ENCODE data around the gene DHX36. TPM values are rescaled to one million over a fixed set of nuclear protein-coding genes. Genes with fewer than 3 reads are reported as not detected.
A peak's percentile ranks its signal among the peaks of the same experiment; 100 is the strongest.

The DHX36 gene
- total and polyA plus RNA-seq, 10 of the 15 experiments (the other 5 are each of a cell fraction or from before 2014, with no cell fraction given): 16.2 to 70.5 (median 41.6) TPM

DNA sequence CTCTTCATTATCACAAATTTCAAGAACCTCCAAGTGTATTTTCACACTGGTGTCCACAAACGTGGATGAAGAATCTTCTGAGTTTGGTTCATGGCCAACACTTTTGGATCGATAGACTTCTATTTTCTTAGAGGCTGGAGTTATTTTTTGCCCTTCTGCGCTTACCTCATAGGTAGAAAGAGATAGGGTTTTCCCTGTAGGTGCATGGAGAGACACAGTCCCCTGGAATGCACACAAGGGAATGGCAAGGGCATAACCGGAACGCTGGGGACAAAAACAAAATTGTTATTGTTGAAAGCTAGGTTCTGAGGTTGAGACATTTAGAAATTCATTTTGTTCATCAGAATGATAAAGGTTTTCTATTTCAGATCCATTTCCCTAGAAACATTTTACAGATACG is 13.7 kb upstream of the DHX36 start (continued):
- TF ChIP-seq, protein P1, sequence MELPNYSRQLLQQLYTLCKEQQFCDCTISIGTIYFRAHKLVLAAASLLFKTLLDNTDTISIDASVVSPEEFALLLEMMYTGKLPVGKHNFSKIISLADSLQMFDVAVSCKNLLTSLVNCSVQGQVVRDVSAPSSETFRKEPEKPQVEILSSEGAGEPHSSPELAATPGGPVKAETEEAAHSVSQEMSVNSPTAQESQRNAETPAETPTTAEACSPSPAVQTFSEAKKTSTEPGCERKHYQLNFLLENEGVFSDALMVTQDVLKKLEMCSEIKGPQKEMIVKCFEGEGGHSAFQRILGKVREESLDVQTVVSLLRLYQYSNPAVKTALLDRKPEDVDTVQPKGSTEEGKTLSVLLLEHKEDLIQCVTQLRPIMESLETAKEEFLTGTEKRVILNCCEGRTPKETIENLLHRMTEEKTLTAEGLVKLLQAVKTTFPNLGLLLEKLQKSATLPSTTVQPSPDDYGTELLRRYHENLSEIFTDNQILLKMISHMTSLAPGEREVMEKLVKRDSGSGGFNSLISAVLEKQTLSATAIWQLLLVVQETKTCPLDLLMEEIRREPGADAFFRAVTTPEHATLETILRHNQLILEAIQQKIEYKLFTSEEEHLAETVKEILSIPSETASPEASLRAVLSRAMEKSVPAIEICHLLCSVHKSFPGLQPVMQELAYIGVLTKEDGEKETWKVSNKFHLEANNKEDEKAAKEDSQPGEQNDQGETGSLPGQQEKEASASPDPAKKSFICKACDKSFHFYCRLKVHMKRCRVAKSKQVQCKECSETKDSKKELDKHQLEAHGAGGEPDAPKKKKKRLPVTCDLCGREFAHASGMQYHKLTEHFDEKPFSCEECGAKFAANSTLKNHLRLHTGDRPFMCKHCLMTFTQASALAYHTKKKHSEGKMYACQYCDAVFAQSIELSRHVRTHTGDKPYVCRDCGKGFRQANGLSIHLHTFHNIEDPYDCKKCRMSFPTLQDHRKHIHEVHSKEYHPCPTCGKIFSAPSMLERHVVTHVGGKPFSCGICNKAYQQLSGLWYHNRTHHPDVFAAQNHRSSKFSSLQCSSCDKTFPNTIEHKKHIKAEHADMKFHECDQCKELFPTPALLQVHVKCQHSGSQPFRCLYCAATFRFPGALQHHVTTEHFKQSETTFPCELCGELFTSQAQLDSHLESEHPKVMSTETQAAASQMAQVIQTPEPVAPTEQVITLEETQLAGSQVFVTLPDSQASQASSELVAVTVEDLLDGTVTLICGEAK (IDR thresholded peaks at IDR 0.05; ENCODE audit: borderline replicate concordance): no peak
- TF ChIP-seq, protein P2, sequence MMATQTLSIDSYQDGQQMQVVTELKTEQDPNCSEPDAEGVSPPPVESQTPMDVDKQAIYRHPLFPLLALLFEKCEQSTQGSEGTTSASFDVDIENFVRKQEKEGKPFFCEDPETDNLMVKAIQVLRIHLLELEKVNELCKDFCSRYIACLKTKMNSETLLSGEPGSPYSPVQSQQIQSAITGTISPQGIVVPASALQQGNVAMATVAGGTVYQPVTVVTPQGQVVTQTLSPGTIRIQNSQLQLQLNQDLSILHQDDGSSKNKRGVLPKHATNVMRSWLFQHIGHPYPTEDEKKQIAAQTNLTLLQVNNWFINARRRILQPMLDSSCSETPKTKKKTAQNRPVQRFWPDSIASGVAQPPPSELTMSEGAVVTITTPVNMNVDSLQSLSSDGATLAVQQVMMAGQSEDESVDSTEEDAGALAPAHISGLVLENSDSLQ (IDR thresholded peaks at IDR 0.05): no peak
- no peak for TF ChIP-seq DPF2 (IDR thresholded peaks at IDR 0.05)

DNA sequence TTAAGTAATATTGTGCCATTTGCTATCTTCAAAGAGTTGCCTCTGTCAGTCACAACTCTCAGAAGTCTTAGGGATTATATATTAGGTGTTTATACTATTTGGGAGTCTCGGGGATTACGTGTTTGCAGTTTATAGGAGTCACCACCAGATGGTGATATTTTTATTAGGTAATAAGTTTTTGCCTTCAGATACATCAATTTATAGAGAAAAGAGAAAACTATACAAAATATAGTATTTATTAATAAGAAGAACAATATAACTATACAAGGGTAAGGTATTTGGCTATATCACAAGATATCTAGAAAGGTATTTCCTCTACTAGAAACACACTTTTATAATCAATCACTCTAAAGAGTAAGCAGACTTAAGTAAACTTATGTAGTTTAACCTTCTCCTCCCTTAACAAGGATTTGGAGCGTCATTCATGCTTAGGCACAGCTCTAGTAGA is 10.7 kb upstream of the DHX36 start:
- H3K4me1 ChIP-seq (ENCODE audit: control insufficient read depth, insufficient read depth, low read length): no peaks in the 10 kb centered on the region
- ChIA-PET RAD21 (ENCODE audit: unreplicated experiment) (interaction anchor here (0.6 kb wide), 1 partner anchor 1338 kb away, joined by 4 read pairs; no protein-coding TSS in a partner anchor), CTCF (interaction anchor here (0.7 to 2.5 kb wide), 5 partner anchors 10 to 1142 kb away, joined by 3 to 8 read pairs (median 4); partner anchors contain the start of gene DHX36), SMC1A (ENCODE audit: uncharacterized antibody, unreplicated experiment) (interaction anchor here (1.5 kb wide), 1 partner anchor 220 kb away, joined by 3 read pairs; no protein-coding TSS in a partner anchor), POLR2A (no interaction called here)
- H3K4me2 ChIP-seq (ENCODE audit: control insufficient read depth, insufficient read depth): no peak overlapping the region
- no peaks in the 10 kb centered on the region for H3K79me2 ChIP-seq (ENCODE audit: control insufficient read depth, insufficient read depth, low read length)
- no peak overlapping the region for H3K9ac ChIP-seq (ENCODE audit: control insufficient read depth, insufficient read depth, low read length)
- peak; percentile 61; the same call in 2 of the 3 replicates for ATAC-seq
- H3K36me3 ChIP-seq (ENCODE audit: control insufficient read depth in 2 of 2, insufficient read depth in 2 of 2, low read length in 1 of 2): no peaks in the 10 kb centered on the region
- H3K4me3 ChIP-seq: no peak overlapping the region
- TF ChIP-seq RAD51 (IDR thresholded peaks at IDR 0.05) (no peak), SMC3 (IDR thresholded peaks at IDR 0.05; ENCODE audit: borderline replicate concordance, low read length) (peak; percentile 58; the same call in 1 of the 2 replicates), RAD21 (IDR thresholded peaks at IDR 0.05; ENCODE audit: insufficient read depth, low read depth, low read length) (peak; percentile 53)
- TF ChIP-seq, protein P3, sequence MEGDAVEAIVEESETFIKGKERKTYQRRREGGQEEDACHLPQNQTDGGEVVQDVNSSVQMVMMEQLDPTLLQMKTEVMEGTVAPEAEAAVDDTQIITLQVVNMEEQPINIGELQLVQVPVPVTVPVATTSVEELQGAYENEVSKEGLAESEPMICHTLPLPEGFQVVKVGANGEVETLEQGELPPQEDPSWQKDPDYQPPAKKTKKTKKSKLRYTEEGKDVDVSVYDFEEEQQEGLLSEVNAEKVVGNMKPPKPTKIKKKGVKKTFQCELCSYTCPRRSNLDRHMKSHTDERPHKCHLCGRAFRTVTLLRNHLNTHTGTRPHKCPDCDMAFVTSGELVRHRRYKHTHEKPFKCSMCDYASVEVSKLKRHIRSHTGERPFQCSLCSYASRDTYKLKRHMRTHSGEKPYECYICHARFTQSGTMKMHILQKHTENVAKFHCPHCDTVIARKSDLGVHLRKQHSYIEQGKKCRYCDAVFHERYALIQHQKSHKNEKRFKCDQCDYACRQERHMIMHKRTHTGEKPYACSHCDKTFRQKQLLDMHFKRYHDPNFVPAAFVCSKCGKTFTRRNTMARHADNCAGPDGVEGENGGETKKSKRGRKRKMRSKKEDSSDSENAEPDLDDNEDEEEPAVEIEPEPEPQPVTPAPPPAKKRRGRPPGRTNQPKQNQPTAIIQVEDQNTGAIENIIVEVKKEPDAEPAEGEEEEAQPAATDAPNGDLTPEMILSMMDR (IDR thresholded peaks at IDR 0.05 in 2 of 3, conservative IDR thresholded peaks at IDR 0.05 in 1 of 3; ENCODE audit: control insufficient read depth in 2 of 3, extremely low read depth in 1 of 3, insufficient read depth in 1 of 3, low read depth in 3 of 3, low read length in 3 of 3): peak; percentile 33 to 47 (median 47); a peak in 2 of 6 replicates
- TF ChIP-seq, protein P4, sequence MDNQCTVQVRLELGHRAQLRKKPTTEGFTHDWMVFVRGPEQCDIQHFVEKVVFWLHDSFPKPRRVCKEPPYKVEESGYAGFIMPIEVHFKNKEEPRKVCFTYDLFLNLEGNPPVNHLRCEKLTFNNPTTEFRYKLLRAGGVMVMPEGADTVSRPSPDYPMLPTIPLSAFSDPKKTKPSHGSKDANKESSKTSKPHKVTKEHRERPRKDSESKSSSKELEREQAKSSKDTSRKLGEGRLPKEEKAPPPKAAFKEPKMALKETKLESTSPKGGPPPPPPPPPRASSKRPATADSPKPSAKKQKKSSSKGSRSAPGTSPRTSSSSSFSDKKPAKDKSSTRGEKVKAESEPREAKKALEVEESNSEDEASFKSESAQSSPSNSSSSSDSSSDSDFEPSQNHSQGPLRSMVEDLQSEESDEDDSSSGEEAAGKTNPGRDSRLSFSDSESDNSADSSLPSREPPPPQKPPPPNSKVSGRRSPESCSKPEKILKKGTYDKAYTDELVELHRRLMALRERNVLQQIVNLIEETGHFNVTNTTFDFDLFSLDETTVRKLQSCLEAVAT (IDR thresholded peaks at IDR 0.05): no peak
- TF ChIP-seq, protein P2 (IDR thresholded peaks at IDR 0.05): 0 out of 2 replicates have a peak, but pooled peaks have one; percentile 30
- no peak for DNase-seq (ENCODE audit: low read depth, low spot score)
- H3K27ac ChIP-seq (ENCODE audit: control insufficient read depth, insufficient read depth): no peak overlapping the region
- H3K27me3 ChIP-seq (replicated peaks in 1 of 2; ENCODE audit: control insufficient read depth in 2 of 2, insufficient read depth in 2 of 2, low read length in 1 of 2): no peaks in the 10 kb centered on the region; a peak in 1 of 4 replicates
- whole genome bisulfite sequencing (ENCODE audit: insufficient coverage, insufficient replicate concordance, low lambda C conversion rate, missing lambda C conversion rate): 0% methylated on average over 3 of the region's 3 CpGs
- intact Hi-C loops (cut with micrococcal nuclease; ENCODE audit: unreplicated experiment): loop anchor here (5.0 to 10.0 kb wide), 2 partner anchors 420 to 987 kb away; no protein-coding TSS in a partner anchor
- in situ Hi-C loops (cut with MboI): no loop called here
- H2AFZ ChIP-seq (ENCODE audit: control insufficient read depth, low read depth, low read length): no peak overlapping the region
- FAIRE-seq: peak; percentile 13
- H3K9me3 ChIP-seq (replicated peaks; ENCODE audit: control insufficient read depth, insufficient read depth, low read length): no peaks in the 10 kb centered on the region
- BruUV-seq (replicated peaks): no TSS peak
- H4K20me1 ChIP-seq (ENCODE audit: control insufficient read depth, insufficient read depth): no peaks in the 10 kb centered on the region
